Measurements from ENCODE around the gene RTTN.

GRCh38 chr18:70151614-70152013 is 53.9 kb downstream of the RTTN start:
- TF ChIP-seq EZH2 (IDR thresholded peaks at IDR 0.05), result no peak
- TF ChIP-seq, protein P1, sequence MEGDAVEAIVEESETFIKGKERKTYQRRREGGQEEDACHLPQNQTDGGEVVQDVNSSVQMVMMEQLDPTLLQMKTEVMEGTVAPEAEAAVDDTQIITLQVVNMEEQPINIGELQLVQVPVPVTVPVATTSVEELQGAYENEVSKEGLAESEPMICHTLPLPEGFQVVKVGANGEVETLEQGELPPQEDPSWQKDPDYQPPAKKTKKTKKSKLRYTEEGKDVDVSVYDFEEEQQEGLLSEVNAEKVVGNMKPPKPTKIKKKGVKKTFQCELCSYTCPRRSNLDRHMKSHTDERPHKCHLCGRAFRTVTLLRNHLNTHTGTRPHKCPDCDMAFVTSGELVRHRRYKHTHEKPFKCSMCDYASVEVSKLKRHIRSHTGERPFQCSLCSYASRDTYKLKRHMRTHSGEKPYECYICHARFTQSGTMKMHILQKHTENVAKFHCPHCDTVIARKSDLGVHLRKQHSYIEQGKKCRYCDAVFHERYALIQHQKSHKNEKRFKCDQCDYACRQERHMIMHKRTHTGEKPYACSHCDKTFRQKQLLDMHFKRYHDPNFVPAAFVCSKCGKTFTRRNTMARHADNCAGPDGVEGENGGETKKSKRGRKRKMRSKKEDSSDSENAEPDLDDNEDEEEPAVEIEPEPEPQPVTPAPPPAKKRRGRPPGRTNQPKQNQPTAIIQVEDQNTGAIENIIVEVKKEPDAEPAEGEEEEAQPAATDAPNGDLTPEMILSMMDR (IDR thresholded peaks at IDR 0.05), result no peak
- TF ChIP-seq EZH2phosphoT487 (IDR thresholded peaks at IDR 0.05), result no peak

Measured in neural progenitor cell (in vitro differentiated cells).